K562 treated with DMSO at 1 percent for 4 hours (cell line): Measurements from ENCODE around the gene MRAS. TPM values are rescaled to one million over a fixed set of nuclear protein-coding genes. Genes with fewer than 3 reads are reported as not detected.

Source experiments
- total RNA-seq: library from RNA; unstranded; fragments of 300-600 nt; gene quantifications from 2 replicates; pipeline ENCODE4 v1.2.3, GENCODE V29; 2022; ENCODE audit not compliant: insufficient read depth

The MRAS gene
- 1.1 and 1.5 TPM in 2 replicates for total RNA-seq

DNA sequence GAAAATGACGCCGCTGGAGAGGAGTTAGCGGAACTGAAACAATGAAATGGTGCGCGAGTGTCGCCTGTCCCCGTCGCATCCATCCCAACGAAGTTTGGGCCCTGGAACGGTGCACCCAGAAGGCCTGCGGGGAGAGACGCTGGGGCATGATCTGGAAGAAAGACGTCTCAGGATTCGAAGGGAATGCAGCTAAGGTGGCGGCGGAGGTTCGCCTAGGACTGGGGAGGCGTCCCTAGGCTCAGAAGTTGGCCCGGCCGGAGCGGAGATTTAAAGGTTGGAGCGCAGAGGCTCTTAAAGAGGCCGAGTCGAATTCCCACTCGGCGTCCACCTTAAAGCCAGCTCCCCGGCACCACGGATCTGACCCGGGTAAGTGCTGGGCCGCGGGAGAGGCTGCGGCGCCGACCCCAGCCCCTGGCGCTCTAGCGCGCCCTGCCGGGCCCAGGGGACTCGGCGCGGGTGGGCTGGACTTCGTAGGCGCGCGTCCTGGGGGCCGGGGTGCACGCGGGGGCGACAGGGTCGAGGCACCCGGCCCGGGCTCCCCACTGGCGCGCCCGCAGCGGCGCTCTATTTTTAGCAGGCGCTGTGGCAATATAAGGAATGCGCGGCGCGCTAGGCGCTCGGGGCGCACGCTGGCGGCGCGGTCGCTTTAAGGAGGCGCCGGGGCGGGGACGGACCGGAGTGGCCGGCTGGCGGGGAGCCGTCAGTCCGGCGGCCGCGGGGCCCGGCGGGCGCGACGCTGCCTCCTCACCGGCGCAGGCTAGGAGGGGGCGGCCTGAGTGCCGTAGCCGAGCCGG is at the start of gene MRAS:
Gene MRAS, plus strand, starts transcription at position 620 of the 794 bp plus-strand sequence. CDS start 24,305 bp downstream, outside the sequence.

DNA sequence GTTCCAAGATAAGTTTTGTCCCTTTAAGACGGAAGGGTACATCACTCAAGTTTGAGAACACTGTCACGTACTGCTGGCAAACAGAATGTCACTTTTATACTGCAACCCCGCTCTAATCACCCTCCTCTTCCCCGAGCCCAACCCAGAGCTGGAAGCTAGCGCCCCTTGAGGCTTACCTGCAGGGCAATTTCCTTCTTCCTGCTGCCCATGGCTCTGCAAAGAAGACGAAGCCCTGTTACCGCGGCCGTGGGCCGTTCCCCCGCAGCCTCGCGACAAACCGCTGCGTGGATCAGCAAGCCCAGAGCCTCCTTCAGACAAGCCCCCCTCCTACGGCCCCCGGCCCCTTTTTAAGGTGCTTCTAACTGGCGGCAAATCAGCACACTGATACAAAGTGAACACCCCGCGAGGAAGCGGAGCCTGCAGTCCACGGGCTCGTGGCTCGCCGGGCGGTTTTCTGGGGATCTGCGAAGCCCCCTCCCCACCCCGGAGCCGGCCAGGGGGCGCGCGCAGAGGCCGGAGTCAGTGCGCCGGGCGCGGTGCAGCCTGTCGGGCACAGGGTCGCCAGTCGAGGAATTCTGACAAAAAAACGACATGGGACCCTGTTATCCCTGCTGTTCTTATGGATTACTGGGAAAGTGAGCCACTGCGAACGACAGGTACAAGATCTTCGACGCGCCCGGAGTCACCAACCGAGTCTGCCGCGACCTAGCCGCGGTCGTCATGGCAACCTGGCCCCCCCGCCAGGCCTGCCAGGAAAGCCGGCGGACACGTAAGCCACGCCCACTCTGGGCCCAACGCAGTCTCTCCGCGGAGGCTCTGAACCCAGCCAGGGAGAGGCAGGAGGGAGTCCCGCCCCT is 19.0 kb upstream of the MRAS start, which contains the start of gene NME9:
Gene NME9, minus strand, starts transcription at position 725 of the 857 bp plus-strand sequence. Its CDS starts 516 bp downstream, at position 209.

DNA sequence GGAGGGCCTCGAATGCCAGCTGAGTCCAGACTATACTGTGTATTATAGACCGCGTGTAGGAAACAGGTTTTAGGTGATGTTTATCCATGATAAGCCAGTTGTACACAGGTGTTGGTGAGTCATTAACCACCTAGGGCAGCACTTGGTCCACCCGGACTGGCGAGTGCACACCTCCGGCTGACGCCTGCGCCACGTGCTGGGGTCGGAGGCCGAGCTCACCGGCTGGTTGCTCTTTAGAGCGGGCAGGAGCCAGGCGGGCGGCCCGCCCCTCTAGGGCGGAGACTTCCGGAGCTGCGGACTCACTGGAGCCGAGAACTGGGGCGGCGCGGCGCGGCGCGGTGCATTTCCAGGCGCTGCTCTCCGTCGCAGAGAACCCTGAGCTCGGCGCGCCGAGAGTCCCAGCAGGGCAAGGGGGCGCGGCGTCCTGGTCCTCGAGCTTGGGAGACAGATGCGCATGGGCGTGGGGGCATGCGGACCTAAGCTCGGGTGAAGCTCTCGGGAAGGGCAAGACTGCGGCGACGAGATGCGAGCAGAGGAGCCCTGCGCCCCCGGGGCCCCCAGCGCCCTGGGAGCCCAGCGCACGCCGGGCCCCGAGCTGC is 86.0 kb downstream of the MRAS start, which contains the start of gene ESYT3:
Gene ESYT3, plus strand, starts transcription at position 341 of the 599 bp plus-strand sequence. Its CDS starts 183 bp downstream, at position 524.

Other genes starting within 250 kb of the MRAS start
- gene DZIP1L, start 233.0 kb upstream of the MRAS start, total RNA-seq: not detected in 2 replicates
- not detected in 2 replicates for gene A4GNT, start 216.2 kb upstream of the MRAS start, total RNA-seq
- 6.5 and 9.1 TPM in 2 replicates for gene DBR1, start 173.7 kb upstream of the MRAS start, total RNA-seq
- 7.0 and 8.2 TPM in 2 replicates for gene ARMC8, start 161.3 kb upstream of the MRAS start, total RNA-seq
- not detected in 2 replicates for gene NME9, start 18.7 kb upstream of the MRAS start, total RNA-seq
- gene ESYT3, start 86.0 kb downstream of the MRAS start, total RNA-seq: 0.12 TPM in 1 of 2 replicates, not detected in the other
- gene CEP70, start 245.7 kb downstream of the MRAS start, total RNA-seq: 11.5 and 13.8 TPM in 2 replicates